Fibroblast of lung (primary cell): ENCODE data around the gene PRRT1. TPM values are rescaled to one million over a fixed set of nuclear protein-coding genes. Genes with fewer than 3 reads are reported as not detected.
A peak's percentile ranks its signal among the peaks of the same experiment; 100 is the strongest.

Source experiments
- DNase-seq, 2 donors: peaks; one replicate each; pipeline versions ENCODE4 v3.0.0 to v3.0.0-alpha.2; 2010; ENCODE audit warnings: low read depth in 2 of 2
- H2AFZ ChIP-seq: 2 replicates; pipeline ENCODE4 v1.5.1; 2012; ENCODE audit warnings: low read length, control low read depth, inconsistent platforms
- H3K27ac ChIP-seq: 2 replicates; pipeline ENCODE4 v1.5.1; 2011; ENCODE audit warnings: low read length, control low read depth; ENCODE audit not compliant: insufficient read depth
- H3K27me3 ChIP-seq: 2 replicates; pipeline ENCODE4 v1.5.1; 2011; ENCODE audit warnings: mild to moderate bottlenecking, low read length; ENCODE audit not compliant: control insufficient read depth, insufficient read depth
- H3K36me3 ChIP-seq: 2 replicates; pipeline ENCODE4 v1.5.1; 2011; ENCODE audit warnings: low read length; ENCODE audit not compliant: control insufficient read depth, insufficient read depth
- H3K4me1 ChIP-seq: 2 replicates; pipeline ENCODE4 v1.5.1; 2011; ENCODE audit warnings: low read length; ENCODE audit not compliant: control insufficient read depth, insufficient read depth; ENCODE audit errors: extremely low read depth
- H3K4me2 ChIP-seq: 2 replicates; pipeline ENCODE4 v1.5.1; 2011; ENCODE audit warnings: low read length, control low read depth; ENCODE audit not compliant: insufficient read depth; ENCODE audit errors: extremely low read depth
- H3K4me3 ChIP-seq, 4 experiments: fragments of 200-600 bp in 1 of 4; sonication (generic) in 1 of 4; replicated peaks in 1 of 4; 2 replicates each; pipeline ENCODE4 v1.5.1; 2011 to 2016; ENCODE audit warnings: low read length in 4 of 4, low read depth in 3 of 4, mild to moderate bottlenecking in 3 of 4, control low read depth in 2 of 4, inconsistent platforms in 1 of 4, mixed read lengths in 1 of 4; ENCODE audit not compliant: insufficient read depth in 1 of 4; ENCODE audit errors: control extremely low read depth in 1 of 4
- H3K79me2 ChIP-seq: 2 replicates; pipeline ENCODE4 v1.5.1; 2012; ENCODE audit warnings: mild to moderate bottlenecking, low read length, inconsistent platforms; ENCODE audit not compliant: control insufficient read depth, insufficient read depth
- H3K9ac ChIP-seq: 2 replicates; pipeline ENCODE4 v1.5.1; 2011; ENCODE audit warnings: mild to moderate bottlenecking, low read length, control low read depth; ENCODE audit not compliant: insufficient read depth
- H3K9me3 ChIP-seq: 2 replicates; pipeline ENCODE4 v1.5.1; 2012; ENCODE audit warnings: low read depth, low read length; ENCODE audit not compliant: control insufficient read depth, insufficient read depth
- H4K20me1 ChIP-seq: 2 replicates; pipeline ENCODE4 v1.5.1; 2011; ENCODE audit warnings: low read length; ENCODE audit not compliant: control insufficient read depth, insufficient read depth; ENCODE audit errors: extremely low read depth
- EZH2 ChIP-seq: IDR thresholded peaks from 2 replicates; pipeline ENCODE4 v1.5.1; 2012; ENCODE audit warnings: low read length, control low read depth, mild to moderate bottlenecking; ENCODE audit errors: missing control alignments
- polyA plus RNA-seq, 2 donors: library from polyadenylated mRNA; depleted of rRNA in 1 of 2; stranded (reverse) in 1 of 2; unstranded in 1 of 2; fragments of >200 nt; gene quantifications; 2 replicates each; pipeline ENCODE4 v1.2.1, GENCODE V29; 2011 to 2012; ENCODE audit warnings: missing spikeins in 1 of 2
- total RNA-seq: library from RNA; depleted of rRNA; stranded (reverse); fragments of >200 nt; gene quantifications from 2 replicates; pipeline ENCODE4 v1.2.1, GENCODE V29; 2014
- TF ChIP-seq, protein P1 (sequence below), 2 donors: IDR thresholded peaks in 1 of 2; conservative IDR thresholded peaks in 1 of 2; 1 replicate in 1 of 2; 2 replicates in 1 of 2; pipeline ENCODE4 v1.5.1; 2011 to 2012; ENCODE audit warnings: low read length in 2 of 2, control low read depth in 1 of 2, inconsistent platforms in 1 of 2, low read depth in 1 of 2, mild to moderate bottlenecking in 1 of 2

Gene PRRT1
- total and polyA plus RNA-seq, 2 donors (not counting 1 experiment from before 2014, with no cell fraction given), result 0.33 to 0.73 TPM

DNA sequence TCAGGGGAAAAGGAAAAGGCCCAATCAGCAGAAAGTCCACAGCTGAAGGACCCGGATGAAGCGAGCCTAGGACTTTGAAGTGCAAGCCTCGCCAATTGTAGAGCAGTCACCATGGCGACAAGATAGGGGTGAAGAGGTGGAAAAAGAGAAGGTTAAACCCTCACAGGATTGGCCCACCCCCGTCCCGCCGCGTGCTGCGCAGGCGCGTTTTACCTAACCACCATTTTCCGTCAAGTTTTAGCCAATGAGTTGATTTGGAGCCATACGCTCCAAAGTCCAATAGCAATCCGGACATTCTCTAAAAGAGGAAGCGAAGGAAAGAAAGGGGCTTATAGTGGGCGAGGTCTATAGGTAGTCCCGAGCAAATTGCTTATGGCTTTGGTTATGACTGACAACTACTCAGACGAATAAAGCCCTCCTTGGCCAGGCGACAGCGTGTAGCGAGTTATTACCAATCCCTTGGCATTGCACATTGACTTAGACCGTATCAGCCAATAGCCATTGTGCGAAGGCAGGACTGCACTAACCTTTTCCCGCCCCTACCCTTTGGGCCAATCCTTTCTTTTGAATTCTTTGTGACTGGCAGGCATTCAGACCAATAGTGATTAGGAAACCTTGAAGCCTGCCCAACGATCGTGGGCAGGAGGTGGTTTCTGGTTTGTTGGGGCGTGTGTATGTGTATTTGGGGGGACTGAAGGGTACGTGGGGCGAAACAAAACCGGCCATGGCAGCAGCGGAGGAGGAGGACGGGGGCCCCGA, 26.2 kb upstream of the PRRT1 start, which contains the start of gene RNF5:
Gene RNF5 (plus strand): TSS at position 618 of the 759 bp plus-strand sequence. CDS start 107 bp downstream, at position 725.
- peaks cover 16% of the 10 kb centered on the region for H3K4me1 ChIP-seq
- H3K27ac ChIP-seq, result peak within 1 kb of the TSS; percentile 94
- peaks cover 9% of the 10 kb centered on the region for H3K36me3 ChIP-seq
- H4K20me1 ChIP-seq, result no peaks in the 10 kb centered on the region
- no peaks in the 10 kb centered on the region for H3K9me3 ChIP-seq
- peak within 1 kb of the TSS; percentile 73 to 99 (median 90) for H3K4me3 ChIP-seq
- H3K27me3 ChIP-seq, result no peaks in the 10 kb centered on the region
- H3K9ac ChIP-seq, result peak within 1 kb of the TSS; percentile 68
- peaks cover 37% of the 10 kb centered on the region for H3K79me2 ChIP-seq
- no peak for TF ChIP-seq EZH2
- TF ChIP-seq, protein P1, sequence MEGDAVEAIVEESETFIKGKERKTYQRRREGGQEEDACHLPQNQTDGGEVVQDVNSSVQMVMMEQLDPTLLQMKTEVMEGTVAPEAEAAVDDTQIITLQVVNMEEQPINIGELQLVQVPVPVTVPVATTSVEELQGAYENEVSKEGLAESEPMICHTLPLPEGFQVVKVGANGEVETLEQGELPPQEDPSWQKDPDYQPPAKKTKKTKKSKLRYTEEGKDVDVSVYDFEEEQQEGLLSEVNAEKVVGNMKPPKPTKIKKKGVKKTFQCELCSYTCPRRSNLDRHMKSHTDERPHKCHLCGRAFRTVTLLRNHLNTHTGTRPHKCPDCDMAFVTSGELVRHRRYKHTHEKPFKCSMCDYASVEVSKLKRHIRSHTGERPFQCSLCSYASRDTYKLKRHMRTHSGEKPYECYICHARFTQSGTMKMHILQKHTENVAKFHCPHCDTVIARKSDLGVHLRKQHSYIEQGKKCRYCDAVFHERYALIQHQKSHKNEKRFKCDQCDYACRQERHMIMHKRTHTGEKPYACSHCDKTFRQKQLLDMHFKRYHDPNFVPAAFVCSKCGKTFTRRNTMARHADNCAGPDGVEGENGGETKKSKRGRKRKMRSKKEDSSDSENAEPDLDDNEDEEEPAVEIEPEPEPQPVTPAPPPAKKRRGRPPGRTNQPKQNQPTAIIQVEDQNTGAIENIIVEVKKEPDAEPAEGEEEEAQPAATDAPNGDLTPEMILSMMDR (conservative IDR thresholded peaks at IDR 0.05 in 1 of 2, IDR thresholded peaks at IDR 0.05 in 1 of 2; ENCODE audit: low read depth in 1 of 2, low read length in 2 of 2), result no peak
- peak within 1 kb of the TSS; percentile 97 for H3K4me2 ChIP-seq
- peak within 1 kb of the TSS; percentile 54 for H2AFZ ChIP-seq
- peak; percentile 100 for DNase-seq

DNA sequence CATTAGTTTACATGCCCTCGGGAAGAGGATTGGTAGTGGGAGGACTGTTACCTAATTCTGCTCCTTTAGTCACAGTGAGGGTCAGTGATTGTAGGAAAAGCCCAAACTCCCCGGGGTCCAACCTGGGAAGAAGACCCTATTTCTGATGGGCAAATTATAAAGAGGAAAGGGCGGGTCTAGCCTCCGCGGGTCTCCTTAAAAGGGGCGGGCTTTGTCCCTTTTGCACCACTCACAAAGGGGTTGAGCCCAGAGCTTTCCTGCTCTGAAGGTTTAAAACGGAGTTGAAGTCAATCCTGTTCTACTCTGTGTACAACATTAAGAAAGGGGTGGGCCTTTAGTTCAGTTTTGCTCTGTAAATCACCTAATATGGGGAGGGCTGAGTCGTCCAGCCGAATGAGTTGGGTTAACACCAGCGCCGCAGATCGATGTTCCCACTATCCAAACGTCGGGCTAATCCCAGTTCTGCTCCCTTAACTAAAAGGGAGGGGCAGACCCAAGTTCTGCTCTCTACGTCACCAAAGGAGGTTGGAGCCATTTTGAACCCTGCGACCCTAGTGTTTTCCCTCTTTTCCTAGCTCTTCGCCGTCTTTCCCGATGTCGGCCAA, 25.5 kb upstream of the PRRT1 start:
- Histone ChIP-seq H4K20me1 (no peaks in the 10 kb centered on the region), H3K36me3 (peaks cover 5% of the 10 kb centered on the region), H2AFZ (peak overlapping the region; percentile 54), H3K27me3 (no peaks in the 10 kb centered on the region), H3K27ac (peak overlapping the region; percentile 94), H3K4me1 (peaks cover 18% of the 10 kb centered on the region), H3K4me2 (peak overlapping the region; percentile 97), H3K9ac (peak overlapping the region; percentile 68), H3K4me3 (peak overlapping the region; percentile 73 to 99 (median 90)), H3K79me2 (peaks cover 39% of the 10 kb centered on the region), H3K9me3 (no peaks in the 10 kb centered on the region)
- DNase-seq, result no peak
- TF ChIP-seq EZH2, result no peak
- TF ChIP-seq, protein P1 (conservative IDR thresholded peaks at IDR 0.05 in 1 of 2, IDR thresholded peaks at IDR 0.05 in 1 of 2; ENCODE audit: low read depth in 1 of 2, low read length in 2 of 2), result no peak

DNA sequence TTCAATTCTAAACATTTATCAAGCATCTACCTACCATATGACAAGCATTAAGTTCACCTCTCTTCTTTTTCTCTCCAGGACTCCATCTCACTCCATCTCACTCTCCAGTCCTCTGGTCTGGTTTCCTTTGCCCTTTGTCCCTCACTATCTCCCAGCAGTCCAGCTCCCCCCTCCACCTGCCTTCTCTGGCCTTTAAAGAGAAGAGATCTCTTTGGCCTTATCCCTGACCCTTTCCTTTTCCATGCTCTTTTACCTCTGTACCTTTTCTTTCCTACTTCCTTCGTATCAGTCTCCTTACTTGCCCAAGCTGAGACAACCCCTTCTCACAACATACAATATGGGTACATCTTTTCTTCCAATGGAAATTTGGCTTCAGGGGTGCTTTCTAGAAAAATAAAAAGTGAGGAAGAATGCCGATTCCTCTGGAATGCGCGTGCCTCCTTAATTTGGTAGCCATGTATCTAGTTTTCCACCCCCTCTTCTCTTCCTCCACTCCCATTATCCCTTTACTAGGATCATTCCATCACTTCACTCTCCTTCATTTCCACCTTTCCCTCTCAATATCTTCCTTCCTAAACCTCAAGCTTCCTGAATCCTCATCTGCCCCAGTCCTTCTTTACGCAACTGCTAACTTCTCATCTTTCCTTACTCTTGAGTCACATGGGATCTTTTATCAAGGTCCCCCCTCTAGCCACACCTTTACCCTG, 24.9 kb upstream of the PRRT1 start:
- Histone ChIP-seq H3K4me2 (peak overlapping the region; percentile 97), H4K20me1 (no peaks in the 10 kb centered on the region), H3K9me3 (no peaks in the 10 kb centered on the region), H3K4me3 (peak overlapping the region; percentile 73 to 99 (median 90)), H3K27ac (peak overlapping the region; percentile 94), H3K36me3 (peaks cover 5% of the 10 kb centered on the region), H3K9ac (peak overlapping the region; percentile 68), H3K79me2 (peaks cover 39% of the 10 kb centered on the region), H3K4me1 (peaks cover 18% of the 10 kb centered on the region), H2AFZ (peak overlapping the region; percentile 42), H3K27me3 (no peaks in the 10 kb centered on the region)
- DNase-seq, result peak; percentile 63 to 81
- TF ChIP-seq, protein P1 (conservative IDR thresholded peaks at IDR 0.05 in 1 of 2, IDR thresholded peaks at IDR 0.05 in 1 of 2; ENCODE audit: low read depth in 1 of 2, low read length in 2 of 2), result no peak
- TF ChIP-seq EZH2, result no peak
